ENCODE measurements around the gene NDUFAF4.
"Not testable (repeated sequence)": the region's sequence is repeated elsewhere in the genome, so short reads cannot be mapped to it uniquely, and the experiment has no call there.

NDUFAF4 gene

DNA sequence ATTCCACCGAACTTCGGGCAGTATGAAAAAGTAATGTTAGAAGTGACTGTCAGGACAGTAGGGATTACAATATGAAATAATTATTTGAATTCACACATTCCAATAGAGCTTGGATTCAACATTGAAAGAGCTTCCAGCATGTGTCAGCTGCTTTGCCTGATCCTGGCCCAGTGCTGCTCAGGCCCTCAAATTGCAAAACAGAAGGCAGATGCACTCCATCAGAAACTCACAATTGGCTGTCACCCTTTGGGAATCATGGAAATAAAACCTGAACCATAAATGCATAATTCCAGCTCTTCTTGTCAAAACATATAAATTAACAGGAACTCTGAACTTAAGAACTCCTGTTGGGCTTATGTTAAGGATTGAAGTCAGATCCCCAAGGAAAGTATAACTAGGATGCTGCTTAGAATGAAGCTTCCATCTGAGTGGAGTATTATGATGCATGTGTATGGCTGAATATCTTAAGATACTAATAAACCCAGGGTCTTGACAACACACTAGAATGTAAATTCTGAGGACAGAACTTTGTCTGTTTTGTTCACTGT, 1.8 kb upstream of the NDUFAF4 start:
- DNase-seq (ENCODE audit: low read depth in 3 of 3), result no peak

GRCh38 chr6:96899019-96899418, 1.3 kb upstream of the NDUFAF4 start:
- DNase-seq (ENCODE audit: low read depth in 3 of 3), result no peak

DNA sequence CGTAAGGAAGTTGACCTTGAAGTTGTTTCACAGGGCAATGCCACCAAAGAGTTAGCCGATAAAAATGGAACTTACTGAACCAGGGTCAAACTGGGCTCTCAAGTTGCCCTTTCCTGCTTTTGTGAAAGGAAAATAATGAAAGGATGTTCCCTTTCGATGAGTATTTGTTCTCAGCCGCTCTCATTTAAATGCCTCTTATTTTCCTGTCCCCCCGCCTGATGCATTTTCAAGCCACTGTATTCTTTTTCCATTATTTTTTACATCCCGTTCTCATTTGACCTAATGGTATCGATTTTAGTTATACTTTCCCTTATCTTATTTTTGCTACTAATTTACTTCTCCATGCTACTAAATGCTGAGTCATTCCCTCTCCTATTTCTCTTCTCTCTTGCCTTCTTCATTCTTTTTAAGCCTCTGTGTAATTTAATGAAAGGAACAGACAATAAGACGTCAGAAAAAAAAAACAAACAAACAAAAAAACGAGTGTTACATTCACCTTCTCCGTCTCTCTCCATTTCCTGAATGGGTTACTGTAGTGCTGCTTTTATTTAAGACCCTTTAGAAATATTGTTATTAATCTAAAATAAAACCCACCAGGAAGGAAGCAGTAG, 655 bp upstream of the NDUFAF4 start:
- no peak for DNase-seq (ENCODE audit: low read depth in 3 of 3)

DNA sequence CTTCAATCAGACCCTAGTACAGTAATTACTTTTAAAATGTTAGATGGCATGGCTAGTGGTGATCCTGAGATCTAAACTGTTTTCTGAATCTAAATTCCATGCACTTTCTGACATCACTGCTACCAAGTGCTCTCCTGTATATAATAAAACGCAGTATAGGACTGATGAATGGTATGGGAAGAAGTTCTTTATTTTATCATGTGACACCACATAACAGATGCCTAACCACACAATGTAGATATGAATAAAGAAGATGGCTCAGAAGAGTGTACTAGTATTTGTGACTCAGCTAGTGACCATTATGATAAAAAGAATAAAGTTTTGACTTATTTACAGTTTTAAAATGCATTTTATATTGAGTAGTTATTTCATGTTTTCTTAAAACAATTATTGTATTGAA, 8.5 kb downstream of the NDUFAF4 start:
- no peak for DNase-seq (ENCODE audit: low read depth in 3 of 3)

- DNase-seq (ENCODE audit: low read depth in 3 of 3), result no peak
Measured at GRCh38 chr6:96888745-96889144, 8.9 kb downstream of the NDUFAF4 start.

- DNase-seq (ENCODE audit: low read depth in 3 of 3), result no peak
Measured at GRCh38 chr6:96886519-96886918, 11.2 kb downstream of the NDUFAF4 start.

DNA sequence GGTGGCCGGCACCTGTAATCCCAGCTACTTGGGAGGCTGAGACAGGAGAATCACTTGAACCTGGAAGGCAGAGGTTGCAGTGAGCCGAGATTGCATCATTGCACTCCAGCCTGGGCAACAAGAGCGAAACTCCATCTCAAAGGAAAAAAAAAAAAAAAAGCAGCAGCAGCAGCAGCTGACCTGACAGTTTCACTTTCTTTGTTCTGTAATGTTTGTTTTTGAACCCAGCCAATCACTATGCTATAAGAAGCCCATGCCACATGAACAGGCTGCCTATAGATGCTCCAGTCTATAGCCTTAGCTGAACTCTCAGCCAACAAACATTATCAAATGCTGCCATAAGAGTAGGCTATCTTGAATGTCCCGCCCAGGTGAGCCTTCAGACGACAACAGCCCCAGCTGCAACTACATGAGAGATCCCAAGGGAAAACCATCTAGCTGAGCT, 12.5 kb downstream of the NDUFAF4 start:
- DNase-seq (ENCODE audit: low read depth in 3 of 3), result not testable (repeated sequence)

DNA sequence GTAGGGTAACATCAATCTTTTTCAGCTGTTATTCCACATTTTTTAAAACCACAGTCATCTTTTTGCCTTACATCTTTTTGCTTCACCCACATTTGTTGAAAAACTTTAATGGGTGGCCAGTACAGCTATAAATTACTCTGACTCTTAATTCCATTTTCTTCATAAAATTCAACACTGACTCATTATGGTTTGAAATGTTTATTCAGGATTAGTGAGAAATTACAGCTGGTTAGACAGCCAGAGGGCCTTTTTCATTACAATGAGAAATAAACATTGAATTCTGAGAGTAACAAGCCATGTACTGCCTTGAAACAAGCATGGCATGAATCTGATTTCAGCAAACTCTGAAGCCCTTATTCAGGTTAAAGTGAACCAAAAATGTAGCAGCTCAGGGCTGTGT, 19.5 kb downstream of the NDUFAF4 start:
- DNase-seq (ENCODE audit: low read depth in 3 of 3), result no peak

- DNase-seq (ENCODE audit: low read depth in 3 of 3), result no peak
Measured at GRCh38 chr6:96876886-96877545, 20.7 kb downstream of the NDUFAF4 start.

- no peak for DNase-seq (ENCODE audit: low read depth in 3 of 3)
Measured at GRCh38 chr6:96872976-96873375, 24.7 kb downstream of the NDUFAF4 start.

GRCh38 chr6:96865055-96865405, 32.7 kb downstream of the NDUFAF4 start:
- no peak for DNase-seq (ENCODE audit: low read depth in 3 of 3)

GRCh38 chr6:96864216-96865054, 33.3 kb downstream of the NDUFAF4 start:
- DNase-seq (ENCODE audit: low read depth in 3 of 3), result no peak

GRCh38 chr6:96862560-96862959, 35.1 kb downstream of the NDUFAF4 start:
- DNase-seq (ENCODE audit: low read depth in 3 of 3), result no peak

GRCh38 chr6:96861588-96861987, 36.1 kb downstream of the NDUFAF4 start:
- DNase-seq (ENCODE audit: low read depth in 3 of 3), result no peak

DNA sequence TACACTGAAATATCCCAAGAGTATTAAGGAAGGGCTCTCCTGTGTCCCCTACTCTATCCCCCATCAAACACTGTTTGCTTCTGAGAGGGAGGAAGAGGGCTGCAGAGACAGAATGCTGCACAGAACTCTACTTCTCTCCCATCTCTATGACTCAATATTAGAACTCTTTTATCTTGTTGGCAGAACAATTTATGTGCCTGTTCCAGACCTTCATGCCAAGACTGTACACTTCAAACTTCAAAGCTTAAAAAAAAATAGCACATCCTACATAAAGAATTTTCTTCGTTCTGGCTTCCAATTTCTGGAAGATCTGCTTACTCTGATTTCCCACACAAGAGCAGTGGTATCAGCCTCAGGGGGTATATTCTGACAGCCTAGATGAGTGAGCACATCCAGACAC, 40.8 kb downstream of the NDUFAF4 start:
- no peak for DNase-seq (ENCODE audit: low read depth in 3 of 3)

GRCh38 chr6:96853083-96853482, 44.6 kb downstream of the NDUFAF4 start:
- no peak for DNase-seq (ENCODE audit: low read depth in 3 of 3)

GRCh38 chr6:96852605-96853004, 45.1 kb downstream of the NDUFAF4 start:
- no peak for DNase-seq (ENCODE audit: low read depth in 3 of 3)

GRCh38 chr6:96851858-96852257, 45.8 kb downstream of the NDUFAF4 start:
- no peak for DNase-seq (ENCODE audit: low read depth in 3 of 3)

DNA sequence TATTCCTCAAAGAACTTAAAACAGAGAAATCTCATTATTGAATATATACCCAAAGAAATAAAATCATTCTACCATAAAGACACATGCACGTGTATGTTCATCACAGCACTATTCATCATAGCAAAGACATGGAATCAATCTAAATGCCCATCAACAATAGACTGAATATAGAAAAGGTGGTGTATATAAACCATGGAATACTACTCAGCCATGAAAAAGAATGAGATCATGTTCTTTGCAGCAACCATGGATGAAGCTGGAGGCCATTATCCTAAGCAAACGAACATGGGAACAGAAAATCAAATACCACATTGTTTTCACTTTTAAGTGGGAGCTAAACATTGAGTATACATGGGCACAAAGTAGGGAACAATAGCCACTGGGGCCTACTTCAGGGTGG, 48.1 kb downstream of the NDUFAF4 start:
- no peak for DNase-seq (ENCODE audit: low read depth in 3 of 3)

DNA sequence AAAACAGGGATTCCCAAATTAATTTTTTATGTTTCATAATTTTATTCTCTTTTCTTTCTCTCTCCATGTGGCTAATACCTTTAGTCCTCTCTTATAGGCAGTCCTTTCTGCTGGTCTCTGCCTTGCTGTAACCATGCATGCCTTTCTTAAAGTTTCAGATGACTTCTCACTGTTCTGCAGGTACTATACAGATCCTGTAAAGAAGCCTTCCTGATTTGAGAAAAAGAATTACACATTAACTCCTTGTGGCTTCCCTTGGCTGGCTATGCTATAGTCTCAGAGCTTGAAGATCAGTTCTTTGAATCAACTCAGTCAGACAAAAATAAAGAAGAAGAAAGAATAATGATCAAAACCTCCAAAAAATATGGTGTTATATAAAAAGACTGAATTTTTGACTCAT, 53.2 kb downstream of the NDUFAF4 start:
- DNase-seq (ENCODE audit: low read depth in 3 of 3), result no peak

DNA sequence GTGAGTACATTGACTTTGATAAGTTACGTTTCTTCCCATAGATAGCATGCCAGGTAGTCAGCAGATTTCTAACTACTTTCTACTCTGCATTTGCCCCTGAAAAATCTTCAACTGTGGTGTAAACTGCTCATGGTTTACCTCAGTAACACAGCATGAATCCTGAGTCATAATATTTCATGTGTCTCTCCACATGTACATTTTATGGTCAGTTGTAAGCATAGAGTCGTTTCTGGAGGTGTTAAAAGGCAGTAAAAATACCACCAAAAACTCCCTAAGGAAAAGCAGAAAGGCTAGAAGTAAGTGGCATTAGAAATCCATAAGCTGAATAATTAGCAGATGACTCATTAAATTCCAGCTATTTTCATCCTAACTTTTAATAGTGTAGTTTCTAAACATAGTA, 56.3 kb downstream of the NDUFAF4 start:
- DNase-seq (ENCODE audit: low read depth in 3 of 3), result no peak

Measured in stimulated activated CD4-positive, alpha-beta T cell treated with anti-CD3 and anti-CD28 coated beads, TNF-alpha, amount 100 ng/mL, for 48 hours (primary cell).